HL-60 (cell line): ENCODE results near the gene ANKRD11.
"Not testable (repeated sequence)": the region's sequence is repeated elsewhere in the genome, so short reads cannot be mapped to it uniquely, and the experiment has no call there.

Experiments used
- POLR2AphosphoS5 ChIP-seq: IDR thresholded peaks from 2 replicates; pipeline ENCODE4 v1.6.1; 2012; ENCODE audit warnings: low read depth
- TF ChIP-seq, protein P1 (sequence below): IDR thresholded peaks from one replicate; pipeline ENCODE4 v1.5.1; 2011; ENCODE audit warnings: low read length, control low read depth, inconsistent platforms; ENCODE audit not compliant: insufficient read depth

DNA sequence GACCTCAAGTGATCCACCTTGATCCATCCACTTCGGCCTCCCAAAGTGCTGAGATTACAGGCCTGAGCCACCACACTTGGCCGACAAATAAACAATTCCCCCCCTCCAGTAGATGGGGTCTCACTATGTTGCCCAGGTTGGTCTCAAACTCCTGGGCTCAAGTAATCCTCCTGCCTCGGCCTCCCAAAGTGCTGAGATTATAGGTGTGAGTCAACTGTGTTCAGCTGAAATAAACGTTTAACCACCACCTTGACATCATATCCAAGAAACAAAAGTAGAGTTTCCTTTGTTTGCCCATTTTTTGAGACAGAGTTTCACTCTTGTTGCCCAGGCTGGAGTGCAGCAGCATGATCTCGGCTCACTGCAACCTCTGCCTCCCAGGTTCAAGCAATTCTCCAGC lies 107.8 kb downstream of the ANKRD11 start:
- TF ChIP-seq, protein P1, sequence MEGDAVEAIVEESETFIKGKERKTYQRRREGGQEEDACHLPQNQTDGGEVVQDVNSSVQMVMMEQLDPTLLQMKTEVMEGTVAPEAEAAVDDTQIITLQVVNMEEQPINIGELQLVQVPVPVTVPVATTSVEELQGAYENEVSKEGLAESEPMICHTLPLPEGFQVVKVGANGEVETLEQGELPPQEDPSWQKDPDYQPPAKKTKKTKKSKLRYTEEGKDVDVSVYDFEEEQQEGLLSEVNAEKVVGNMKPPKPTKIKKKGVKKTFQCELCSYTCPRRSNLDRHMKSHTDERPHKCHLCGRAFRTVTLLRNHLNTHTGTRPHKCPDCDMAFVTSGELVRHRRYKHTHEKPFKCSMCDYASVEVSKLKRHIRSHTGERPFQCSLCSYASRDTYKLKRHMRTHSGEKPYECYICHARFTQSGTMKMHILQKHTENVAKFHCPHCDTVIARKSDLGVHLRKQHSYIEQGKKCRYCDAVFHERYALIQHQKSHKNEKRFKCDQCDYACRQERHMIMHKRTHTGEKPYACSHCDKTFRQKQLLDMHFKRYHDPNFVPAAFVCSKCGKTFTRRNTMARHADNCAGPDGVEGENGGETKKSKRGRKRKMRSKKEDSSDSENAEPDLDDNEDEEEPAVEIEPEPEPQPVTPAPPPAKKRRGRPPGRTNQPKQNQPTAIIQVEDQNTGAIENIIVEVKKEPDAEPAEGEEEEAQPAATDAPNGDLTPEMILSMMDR, result not testable (repeated sequence)
- TF ChIP-seq POLR2AphosphoS5, result not testable (repeated sequence)
